NOMO-1 treated with dmso at 0.1 percent for 144 hours (cell line): ENCODE results near the gene MACROD2.
A peak's percentile ranks its signal among the peaks of the same experiment; 100 is the strongest.

ENCODE experiments used
- DNase-seq: peaks from one replicate; lab custom pipeline; 2025; ENCODE audit not compliant: unreplicated experiment; lab: John Stamatoyannopoulos, UW

MACROD2 gene

GRCh38 chr20:15622368-15622767 lies 1627.1 kb downstream of the MACROD2 start:
- peak; percentile 12 for DNase-seq

GRCh38 chr20:15623215-15623614 lies 1627.9 kb downstream of the MACROD2 start:
- DNase-seq = no peak

GRCh38 chr20:15625981-15626380 lies 1630.7 kb downstream of the MACROD2 start:
- DNase-seq = no peak

- no peak for DNase-seq
Observed at GRCh38 chr20:15627089-15627488, 1631.8 kb downstream of the MACROD2 start.

- no peak for DNase-seq
Observed at GRCh38 chr20:15627501-15627903, 1632.2 kb downstream of the MACROD2 start.

- no peak for DNase-seq
Observed at GRCh38 chr20:15628851-15629353, 1633.6 kb downstream of the MACROD2 start.

- no peak for DNase-seq
Observed at GRCh38 chr20:15630360-15630759, 1635.0 kb downstream of the MACROD2 start.

GRCh38 chr20:15632680-15633079 lies 1637.4 kb downstream of the MACROD2 start:
- DNase-seq = no peak

- DNase-seq = no peak
Observed at GRCh38 chr20:15634102-15634501, 1638.8 kb downstream of the MACROD2 start.

GRCh38 chr20:15637546-15637945 lies 1642.2 kb downstream of the MACROD2 start:
- DNase-seq = no peak

GRCh38 chr20:15637950-15638754 lies 1642.8 kb downstream of the MACROD2 start:
- DNase-seq = no peak

- DNase-seq = no peak
Observed at GRCh38 chr20:15638816-15639215, 1643.5 kb downstream of the MACROD2 start.

GRCh38 chr20:15639839-15640238 lies 1644.5 kb downstream of the MACROD2 start:
- no peak for DNase-seq

GRCh38 chr20:15642109-15642508 lies 1646.8 kb downstream of the MACROD2 start:
- no peak for DNase-seq

GRCh38 chr20:15642676-15643075 lies 1647.4 kb downstream of the MACROD2 start:
- DNase-seq = no peak

- DNase-seq = no peak
Observed at GRCh38 chr20:15643713-15644112, 1648.4 kb downstream of the MACROD2 start.

- no peak for DNase-seq
Observed at GRCh38 chr20:15645816-15646215, 1650.5 kb downstream of the MACROD2 start.

- no peak for DNase-seq
Observed at GRCh38 chr20:15653396-15654207, 1658.3 kb downstream of the MACROD2 start.

- DNase-seq = peak; percentile 85
Observed at GRCh38 chr20:15654208-15654649, 1658.9 kb downstream of the MACROD2 start.

GRCh38 chr20:15655295-15655874 lies 1660.1 kb downstream of the MACROD2 start:
- DNase-seq = no peak

- DNase-seq = no peak
Observed at GRCh38 chr20:15656124-15656523, 1660.8 kb downstream of the MACROD2 start.
